ENCODE data around the gene NFAT5. TPM values are rescaled to one million over a fixed set of nuclear protein-coding genes. Genes with fewer than 3 reads are reported as not detected.

The NFAT5 gene
- total and polyA plus RNA-seq, 12 donors, result 1.9 to 79.4 (median 50.7) TPM

- peaks cover 0 to 33% of the 10 kb centered on the region in 2 donors for H3K36me3 ChIP-seq (replicated peaks in 1 of 2)
- TF ChIP-seq POLR2A (IDR thresholded peaks at IDR 0.05), result no peak
- no peak for TF ChIP-seq CTCF (IDR thresholded peaks at IDR 0.05)
Measured at GRCh38 chr16:69663846-69664245, 98.1 kb downstream of the NFAT5 start.

GRCh38 chr16:69669577-69669976 is 103.8 kb downstream of the NFAT5 start:
- no peak overlapping the region for H3K27ac ChIP-seq
- no peaks in the 10 kb centered on the region for H3K27me3 ChIP-seq
- H3K9me3 ChIP-seq (replicated peaks in 1 of 3), result no peaks in the 10 kb centered on the region
- 36 to 45% (median 41%) methylated on average over 1 of the region's 1 CpG for WGBS, 4 donors
- peaks cover 4 to 8% of the 10 kb centered on the region in 2 donors for H3K4me1 ChIP-seq (replicated peaks in 1 of 2)
- intact Hi-C loops (cut with DNase I), result no loop called here
- no peak overlapping the region for H3K4me3 ChIP-seq
- peaks cover 0 to 33% of the 10 kb centered on the region in 2 donors for H3K36me3 ChIP-seq (replicated peaks in 1 of 2)
- DNase-seq, result no peak
- TF ChIP-seq CTCF (IDR thresholded peaks at IDR 0.05) (no peak), POLR2A (IDR thresholded peaks at IDR 0.05) (no peak)

More at GRCh38 chr16:69663846-69664245, 98.1 kb downstream of the NFAT5 start:
- no peak overlapping the region for H3K27ac ChIP-seq
- no peak for DNase-seq
- no peaks in the 10 kb centered on the region for H3K4me1 ChIP-seq (replicated peaks in 1 of 2)
- no peaks in the 10 kb centered on the region for H3K9me3 ChIP-seq (replicated peaks in 1 of 3)
- H3K4me3 ChIP-seq, result no peak overlapping the region
- no peaks in the 10 kb centered on the region for H3K27me3 ChIP-seq
- intact Hi-C loops (cut with DNase I), result no loop called here

- Histone ChIP-seq H3K9me3 (replicated peaks in 1 of 3) (no peaks in the 10 kb centered on the region), H3K4me1 (replicated peaks in 1 of 2) (peaks cover 4 to 21% of the 10 kb centered on the region in 2 donors), H3K4me3 (no peak overlapping the region), H3K27me3 (no peaks in the 10 kb centered on the region), H3K36me3 (replicated peaks in 1 of 2) (peaks cover 0 to 53% of the 10 kb centered on the region in 2 donors), H3K27ac (no peak overlapping the region)
- intact Hi-C loops (cut with DNase I), result no loop called here
- no peak for TF ChIP-seq POLR2A (IDR thresholded peaks at IDR 0.05)
- no peak for TF ChIP-seq CTCF (IDR thresholded peaks at IDR 0.05)
- 79 to 86% (median 83%) methylated on average over 2 of the region's 2 CpGs for WGBS, 4 donors
- DNase-seq, result no peak
Measured at GRCh38 chr16:69672315-69672997, 106.7 kb downstream of the NFAT5 start.

GRCh38 chr16:69672998-69673713 is 107.4 kb downstream of the NFAT5 start:
- no peak for DNase-seq
- WGBS, 4 donors, result 83 to 95% (median 86%) methylated on average over 3 of the region's 3 CpGs
- intact Hi-C loops (cut with DNase I), result no loop called here

More at GRCh38 chr16:69672998-69673713, 107.4 kb downstream of the NFAT5 start:
- Histone ChIP-seq H3K4me3 (no peak overlapping the region), H3K4me1 (replicated peaks in 1 of 2) (peaks cover 4 to 21% of the 10 kb centered on the region in 2 donors), H3K27ac (no peak overlapping the region), H3K36me3 (replicated peaks in 1 of 2) (peaks cover 0 to 58% of the 10 kb centered on the region in 2 donors), H3K9me3 (replicated peaks in 1 of 3) (no peaks in the 10 kb centered on the region), H3K27me3 (no peaks in the 10 kb centered on the region)
- TF ChIP-seq CTCF (IDR thresholded peaks at IDR 0.05) (no peak), POLR2A (IDR thresholded peaks at IDR 0.05) (no peak)
